D341Med (cell line): Measurements from ENCODE around the gene UBXN2A.

Experiments
- DNase-seq: peaks from one replicate; pipeline ENCODE4 v3.0.0; 2012; ENCODE audit warnings: low spot score

UBXN2A gene, protein sequence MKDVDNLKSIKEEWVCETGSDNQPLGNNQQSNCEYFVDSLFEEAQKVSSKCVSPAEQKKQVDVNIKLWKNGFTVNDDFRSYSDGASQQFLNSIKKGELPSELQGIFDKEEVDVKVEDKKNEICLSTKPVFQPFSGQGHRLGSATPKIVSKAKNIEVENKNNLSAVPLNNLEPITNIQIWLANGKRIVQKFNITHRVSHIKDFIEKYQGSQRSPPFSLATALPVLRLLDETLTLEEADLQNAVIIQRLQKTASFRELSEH

DNA sequence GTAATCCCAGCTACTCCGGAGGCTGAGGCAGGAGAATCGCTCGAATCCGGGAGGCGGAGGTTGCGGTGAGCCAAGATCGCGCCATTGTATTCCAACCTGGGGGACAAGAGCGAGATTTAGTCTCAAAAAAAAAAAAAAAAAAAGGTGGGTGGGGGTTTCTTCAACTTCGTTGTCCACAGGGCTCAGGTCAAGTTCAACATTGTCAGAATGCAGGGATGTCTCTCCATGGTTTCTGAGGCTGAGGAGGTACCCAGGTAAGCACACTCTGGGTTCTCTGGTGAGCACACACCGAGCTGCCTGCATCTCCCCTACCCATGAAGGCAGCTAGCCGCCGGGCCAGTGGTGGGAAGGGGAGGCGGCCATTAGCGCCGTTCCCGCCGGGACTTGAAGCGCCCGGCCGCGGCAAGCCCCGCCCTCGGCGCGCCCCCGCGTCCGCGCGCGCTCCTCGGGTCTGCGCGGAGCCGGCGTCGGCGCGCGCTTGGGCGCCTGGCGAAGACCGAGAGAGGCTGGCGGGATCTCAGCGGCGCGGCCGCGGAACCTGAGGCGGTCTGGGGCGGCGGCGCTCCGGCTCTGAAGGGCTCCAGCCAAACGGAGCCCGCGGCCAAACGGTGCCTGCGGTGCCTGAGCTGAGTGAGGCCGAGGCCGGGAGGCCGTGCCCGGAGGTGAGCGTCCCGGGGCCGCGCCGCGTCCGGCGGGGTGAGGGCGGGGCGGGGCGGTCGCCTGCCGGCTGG is at the start of gene UBXN2A:
TSS of gene UBXN2A (plus strand) at position 477 of the 731 bp plus-strand sequence. CDS start 17,852 bp downstream, outside the sequence.
- DNase-seq, result peak; percentile 94

DNA sequence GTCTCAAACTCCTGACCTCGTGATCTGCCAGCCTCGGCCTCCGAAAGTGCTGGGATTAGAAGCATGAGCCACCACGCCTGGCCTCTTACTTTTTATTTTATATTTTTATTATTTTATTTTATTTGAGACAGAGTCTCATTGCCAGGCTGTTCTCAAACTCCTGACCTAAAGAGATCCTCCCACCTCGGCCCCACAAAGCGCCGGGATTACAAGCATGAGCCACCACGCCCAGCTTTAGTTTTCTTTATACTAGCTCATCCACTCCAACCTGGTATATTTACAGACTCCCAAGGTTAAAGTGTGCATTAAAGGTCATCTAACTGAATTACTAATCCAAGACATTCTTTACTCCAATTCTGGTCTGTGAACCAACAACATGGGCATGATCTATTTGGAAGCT is 40.1 kb upstream of the UBXN2A start:
- DNase-seq, result no peak

DNA sequence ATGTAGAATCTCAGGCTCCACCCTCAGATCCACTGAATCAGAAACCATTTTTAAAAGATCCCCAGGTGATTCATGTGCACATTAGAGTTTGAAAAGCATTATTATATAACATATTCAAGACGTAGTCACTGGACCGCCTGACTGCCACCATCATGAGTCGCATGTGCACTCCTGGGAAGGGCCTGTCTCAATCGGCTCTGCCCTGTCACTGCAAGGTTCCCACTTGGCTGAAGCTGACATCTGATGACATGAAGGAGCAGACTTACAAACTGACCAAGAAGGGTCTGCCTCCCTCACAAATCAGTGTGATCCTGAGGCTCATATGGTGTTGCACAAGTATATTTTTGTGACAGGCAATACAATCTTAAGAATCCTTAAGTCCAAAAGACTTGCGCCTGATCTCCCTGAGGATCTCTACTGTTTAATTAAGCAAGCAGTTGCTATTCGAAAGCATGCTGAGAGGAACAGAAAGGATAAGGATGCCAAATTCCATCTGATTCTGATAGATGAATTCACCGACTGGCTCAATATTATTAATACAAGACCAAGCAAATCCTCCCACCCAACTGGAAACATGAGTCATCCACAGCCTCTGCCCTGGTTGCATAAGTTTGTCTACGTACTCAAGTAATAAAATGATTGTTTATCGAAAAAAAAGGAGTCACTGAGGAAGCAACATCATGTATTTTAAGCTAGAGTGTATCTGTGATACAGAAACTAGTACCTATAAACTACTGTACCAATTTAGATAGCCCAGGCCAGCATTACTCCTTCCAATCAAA is 39.5 kb upstream of the UBXN2A start:
- peak; percentile 26 for DNase-seq

DNA sequence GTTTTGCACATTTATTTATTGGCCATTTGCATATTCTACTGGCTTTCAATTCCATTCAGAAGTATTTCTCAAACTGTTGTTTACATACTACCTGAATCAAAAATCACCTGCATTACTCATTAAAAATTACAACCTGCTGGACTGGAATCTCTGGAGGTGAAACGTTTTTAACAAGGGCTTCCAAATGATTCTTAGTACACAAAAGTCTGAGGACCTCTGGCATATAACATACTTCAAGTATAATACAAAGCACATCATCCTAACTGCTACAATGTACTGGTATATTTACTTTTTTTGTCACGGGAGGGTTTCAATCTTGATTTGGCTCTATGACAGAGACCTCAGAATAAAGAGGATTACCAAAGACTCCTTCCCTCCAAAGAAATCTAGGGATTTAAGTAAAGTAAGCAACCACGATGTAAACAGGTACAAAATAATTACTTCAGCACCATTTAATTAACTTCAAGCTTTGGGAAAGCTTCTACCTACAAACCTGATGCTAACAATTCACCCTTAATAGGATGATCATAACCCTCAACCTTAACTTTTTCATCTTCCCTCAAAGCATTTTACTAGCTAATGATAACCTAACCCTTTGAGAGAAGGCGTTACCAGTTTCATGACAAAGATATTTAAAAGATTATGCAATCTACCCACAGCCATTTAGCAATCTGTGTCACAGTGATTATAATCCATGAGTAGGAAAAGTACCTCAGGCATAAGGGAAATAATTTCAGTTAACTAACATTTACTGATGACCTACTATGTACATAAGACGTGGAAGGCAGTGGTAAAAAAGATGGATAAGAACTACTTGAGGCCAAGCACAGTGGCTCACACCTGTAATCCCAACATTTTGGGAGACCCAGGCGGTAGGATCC is 38.1 kb upstream of the UBXN2A start:
- DNase-seq, result peak; percentile 25

DNA sequence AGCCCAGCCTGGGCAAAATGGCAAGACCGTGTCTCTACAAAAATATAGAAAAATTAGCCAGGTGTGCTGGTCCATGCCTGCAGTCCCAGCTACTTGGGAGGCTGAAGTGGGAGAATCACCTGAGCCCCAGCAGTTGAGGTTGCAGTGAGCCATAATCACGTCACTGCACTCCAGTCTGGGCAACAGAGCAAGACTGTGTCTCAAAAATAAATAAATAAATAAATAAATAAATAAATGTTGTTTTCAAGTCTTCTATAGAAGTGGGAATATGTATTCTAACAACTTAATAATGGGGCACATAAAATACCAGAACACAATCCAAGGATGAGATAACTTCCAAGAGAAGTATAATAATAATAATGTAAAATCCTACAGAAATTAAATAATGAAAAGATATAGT is 37.2 kb upstream of the UBXN2A start:
- no peak for DNase-seq

DNA sequence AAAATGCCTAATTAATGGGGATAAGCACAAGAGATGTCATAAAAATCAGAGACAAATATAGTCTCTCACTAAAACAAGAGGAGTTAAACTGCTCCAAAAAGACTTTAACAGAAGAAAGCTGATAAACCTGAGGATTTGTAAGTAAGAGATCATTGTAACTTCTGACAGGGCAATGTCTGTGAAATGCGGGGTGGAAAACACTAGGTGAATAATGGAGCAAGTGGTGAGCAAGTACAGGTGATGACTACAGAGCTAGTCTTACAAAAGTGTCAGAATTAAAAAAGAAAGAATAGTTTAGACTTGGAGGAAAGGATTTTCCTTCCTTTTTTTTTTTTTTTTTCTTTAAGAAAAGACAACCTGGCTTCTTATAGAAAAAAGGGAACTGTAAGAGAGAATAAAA is 36.0 kb upstream of the UBXN2A start:
- DNase-seq, result no peak

DNA sequence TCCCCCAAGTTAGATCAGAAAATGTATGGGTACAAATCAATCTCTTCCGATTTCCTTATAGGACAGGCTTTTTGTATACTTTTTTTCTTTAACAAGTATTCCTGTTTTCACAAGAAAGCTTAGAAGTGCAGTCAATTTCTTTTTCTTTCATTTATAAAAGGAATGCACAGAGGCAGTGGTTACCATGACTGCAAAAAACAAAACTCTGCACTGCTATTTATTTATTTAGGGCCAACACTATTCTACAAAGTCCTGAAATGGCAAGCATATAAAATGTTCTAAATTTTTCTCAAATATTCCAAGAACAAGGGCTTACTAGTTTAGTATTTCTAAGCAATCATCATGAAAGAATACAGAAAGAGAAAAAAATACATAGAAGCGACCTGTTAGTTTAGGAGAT is 35.6 kb upstream of the UBXN2A start:
- DNase-seq, result no peak

DNA sequence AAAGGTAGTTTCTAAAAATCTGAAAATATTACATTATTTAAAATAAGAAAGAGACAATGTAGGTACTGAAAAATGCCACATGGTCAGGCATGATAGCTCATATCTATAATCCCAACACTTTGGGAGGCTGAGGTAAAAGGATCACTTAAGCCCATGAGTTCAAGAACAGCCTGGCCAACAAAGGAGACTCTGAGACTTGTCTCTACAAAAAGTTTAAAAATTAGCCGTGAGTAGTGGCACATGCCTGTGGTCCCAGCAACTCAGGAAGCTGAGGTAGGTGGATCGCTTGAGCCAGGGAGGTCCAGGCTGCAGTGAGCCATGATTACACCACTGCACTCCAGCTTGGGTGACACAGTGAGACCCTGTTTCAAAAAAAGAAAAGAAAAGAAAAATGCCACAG is 35.1 kb upstream of the UBXN2A start:
- DNase-seq, result no peak

DNA sequence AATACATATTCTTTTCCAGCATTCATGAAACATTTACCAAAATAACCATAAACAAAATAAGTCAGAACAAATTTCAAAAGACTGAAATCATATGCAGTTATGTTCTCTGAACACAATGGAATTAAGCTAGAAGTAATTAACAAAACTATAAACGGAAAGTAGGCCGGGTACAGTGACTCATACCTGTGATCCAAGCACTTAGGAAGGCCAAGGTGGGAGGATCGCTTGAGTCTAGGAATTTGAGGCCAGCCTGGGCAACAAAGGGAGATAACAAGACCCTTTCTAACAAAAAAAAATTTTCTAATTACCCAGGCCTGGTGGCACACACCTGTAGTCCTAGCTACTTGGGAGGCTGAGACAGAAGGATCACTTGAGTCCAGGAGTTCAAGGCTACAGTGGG is 28.2 kb upstream of the UBXN2A start:
- DNase-seq, result no peak

DNA sequence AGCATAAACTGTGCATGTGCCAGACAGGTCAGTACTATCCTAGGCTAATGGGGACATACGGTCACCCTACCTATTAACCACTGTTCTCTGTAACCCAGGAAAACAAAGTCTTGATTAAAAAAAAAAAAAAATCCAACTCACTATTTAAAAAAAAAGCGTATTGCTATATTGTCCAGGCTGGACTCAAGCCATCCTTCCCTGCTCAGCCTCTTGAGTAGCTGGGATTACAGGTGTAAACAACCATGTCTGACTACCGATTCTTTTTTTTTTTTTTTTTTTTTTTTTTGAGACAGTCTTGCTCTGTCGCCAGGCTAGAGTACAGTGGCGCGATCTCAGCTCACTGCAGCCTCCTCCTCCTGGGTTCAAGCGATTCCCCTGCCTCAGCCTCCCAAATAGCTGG is 24.9 kb upstream of the UBXN2A start:
- DNase-seq, result no peak

DNA sequence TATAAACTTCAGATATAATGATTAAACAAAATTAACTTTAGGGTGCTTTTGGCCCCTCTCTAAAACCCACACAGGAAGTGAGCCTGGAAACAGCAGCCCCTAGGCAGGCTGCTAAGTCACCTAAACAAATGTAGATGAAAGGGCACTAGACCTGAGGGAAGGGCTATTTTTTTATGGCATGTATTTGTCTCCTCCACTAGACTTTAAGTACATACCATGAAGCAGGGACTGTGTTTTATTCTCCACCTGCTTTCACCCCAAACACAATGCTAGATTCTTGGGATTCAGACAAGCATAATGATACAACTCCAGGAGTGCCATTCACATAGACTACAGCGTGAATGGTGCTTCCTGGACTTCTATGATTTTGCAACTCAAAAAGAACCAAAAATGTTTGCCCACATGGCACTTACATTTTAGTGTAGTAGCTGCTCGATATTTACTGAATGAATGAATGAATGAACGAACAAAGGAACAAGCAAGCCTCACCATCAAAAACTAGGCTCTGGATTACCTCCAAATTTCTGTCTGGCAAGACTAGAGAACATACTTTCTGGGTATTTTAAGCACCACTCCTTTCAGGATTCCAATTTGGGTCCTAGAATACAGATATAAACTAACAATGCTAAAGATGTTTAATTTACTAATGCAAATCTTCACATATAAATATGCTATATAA is 23.4 kb upstream of the UBXN2A start:
- no peak for DNase-seq

DNA sequence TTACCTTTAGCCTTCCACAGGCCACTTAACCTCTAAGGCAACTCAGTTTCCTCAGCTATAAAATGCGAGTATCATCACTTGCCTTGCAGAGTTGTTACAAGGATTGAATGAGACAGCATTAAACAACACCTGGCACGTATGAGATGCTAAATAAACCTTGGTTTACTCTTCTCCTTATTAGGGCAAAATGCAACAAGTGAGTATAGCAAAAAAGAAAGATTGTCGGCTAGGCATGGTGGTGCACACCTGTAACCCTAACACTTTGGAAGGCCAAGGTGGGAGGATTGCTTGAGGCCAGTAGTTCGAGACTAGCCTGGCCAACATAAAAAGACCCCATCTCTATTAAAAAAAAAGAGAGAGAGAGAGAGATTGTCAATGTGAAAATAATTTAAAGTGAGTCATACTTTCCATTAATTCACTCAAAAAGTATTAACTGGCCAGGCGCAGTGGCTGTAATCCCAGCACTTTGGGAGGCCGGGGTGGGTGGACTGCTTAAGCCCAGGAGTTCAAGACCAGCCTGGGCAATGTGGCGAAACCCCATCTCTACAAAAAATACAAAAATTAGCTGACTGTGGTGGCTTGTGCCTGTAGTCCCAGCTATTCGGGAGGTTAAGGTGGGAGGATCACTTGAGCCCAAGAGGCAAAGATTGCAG is 21.3 kb upstream of the UBXN2A start:
- no peak for DNase-seq

DNA sequence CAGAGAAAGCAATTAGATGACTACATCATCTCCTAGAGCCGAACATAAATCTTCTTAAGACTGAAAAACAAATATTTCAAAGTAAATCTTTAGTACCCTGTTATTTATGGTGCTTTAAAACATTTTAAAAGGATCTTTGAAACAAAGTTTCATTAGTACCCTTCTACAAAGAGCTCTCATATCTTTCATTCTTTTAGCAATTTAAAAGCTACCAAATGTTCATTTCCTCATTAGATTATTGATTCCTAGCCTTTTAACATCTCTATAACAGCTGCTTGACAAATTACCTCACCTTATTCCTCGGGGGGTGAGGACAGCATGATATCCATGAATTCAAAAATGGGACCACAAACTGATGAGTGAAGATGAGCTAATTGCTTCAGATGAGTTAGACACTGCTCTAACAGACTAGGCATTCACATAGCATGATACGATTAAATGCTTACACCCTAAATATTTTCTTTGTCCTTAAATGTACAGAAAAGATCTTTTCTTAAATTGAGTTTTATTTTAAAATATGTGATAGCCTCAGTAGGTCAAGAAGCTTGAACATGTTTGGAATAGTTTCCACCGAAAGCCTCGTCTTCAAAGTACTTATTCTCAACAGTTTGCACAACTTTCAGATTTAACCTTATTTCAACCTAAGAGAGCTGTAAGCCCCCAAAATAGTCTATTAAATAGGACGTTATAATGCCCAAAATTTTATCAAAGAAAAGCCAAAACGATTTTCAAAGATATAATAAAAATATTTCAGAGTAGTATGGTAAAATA is 15.5 kb upstream of the UBXN2A start:
- no peak for DNase-seq

DNA sequence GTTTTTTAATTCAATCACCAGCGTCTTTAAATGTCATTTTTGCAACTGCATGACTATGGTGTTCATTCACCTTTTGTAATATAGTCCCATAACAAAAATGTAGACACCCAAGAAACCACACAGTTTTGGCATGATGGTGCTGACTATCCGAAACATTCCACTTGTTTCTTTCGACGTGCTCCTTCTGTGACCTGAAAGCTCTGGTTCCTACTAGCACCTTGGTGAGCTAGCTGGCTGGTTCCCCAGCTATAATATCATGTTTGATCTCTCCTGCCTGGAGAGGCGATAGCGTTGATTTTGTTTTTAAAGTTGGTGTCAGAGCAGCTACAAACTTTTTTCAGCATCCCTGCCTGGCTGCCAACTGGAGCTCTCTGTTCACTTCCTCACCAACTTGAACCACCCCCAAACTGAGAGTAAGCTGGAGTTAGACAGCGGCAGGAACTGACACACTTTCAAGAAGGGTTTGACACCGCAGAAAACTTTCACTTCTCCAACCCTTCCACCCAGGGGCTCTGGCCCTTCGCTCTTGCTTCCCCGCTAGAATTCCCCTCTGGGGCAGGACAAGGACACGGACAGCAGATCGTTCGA is 14.5 kb upstream of the UBXN2A start:
- no peak for DNase-seq

DNA sequence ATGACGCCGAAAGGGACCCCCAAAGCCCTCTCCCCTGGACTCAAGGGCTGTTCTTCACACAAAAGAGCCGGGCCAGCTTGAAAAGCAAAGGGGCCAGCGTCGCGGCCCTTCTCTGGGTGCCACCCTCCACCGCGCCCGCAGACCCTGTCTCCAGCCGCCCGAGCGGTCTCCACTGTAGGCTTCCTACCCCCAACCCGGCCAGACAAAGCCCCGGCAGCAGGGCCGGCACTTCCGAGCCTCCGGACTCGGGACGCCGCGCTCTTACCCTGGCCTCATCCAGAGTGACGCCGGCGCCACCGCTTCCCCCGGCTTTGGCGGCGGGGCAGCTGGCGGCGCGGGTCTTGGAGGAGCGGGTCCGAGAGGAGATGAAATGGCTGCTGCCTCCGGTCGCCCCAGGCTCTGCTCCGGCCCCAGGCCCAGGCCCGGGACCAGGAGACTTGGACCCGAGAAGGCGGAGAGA is 13.9 kb upstream of the UBXN2A start:
- peak; percentile 68 for DNase-seq

DNA sequence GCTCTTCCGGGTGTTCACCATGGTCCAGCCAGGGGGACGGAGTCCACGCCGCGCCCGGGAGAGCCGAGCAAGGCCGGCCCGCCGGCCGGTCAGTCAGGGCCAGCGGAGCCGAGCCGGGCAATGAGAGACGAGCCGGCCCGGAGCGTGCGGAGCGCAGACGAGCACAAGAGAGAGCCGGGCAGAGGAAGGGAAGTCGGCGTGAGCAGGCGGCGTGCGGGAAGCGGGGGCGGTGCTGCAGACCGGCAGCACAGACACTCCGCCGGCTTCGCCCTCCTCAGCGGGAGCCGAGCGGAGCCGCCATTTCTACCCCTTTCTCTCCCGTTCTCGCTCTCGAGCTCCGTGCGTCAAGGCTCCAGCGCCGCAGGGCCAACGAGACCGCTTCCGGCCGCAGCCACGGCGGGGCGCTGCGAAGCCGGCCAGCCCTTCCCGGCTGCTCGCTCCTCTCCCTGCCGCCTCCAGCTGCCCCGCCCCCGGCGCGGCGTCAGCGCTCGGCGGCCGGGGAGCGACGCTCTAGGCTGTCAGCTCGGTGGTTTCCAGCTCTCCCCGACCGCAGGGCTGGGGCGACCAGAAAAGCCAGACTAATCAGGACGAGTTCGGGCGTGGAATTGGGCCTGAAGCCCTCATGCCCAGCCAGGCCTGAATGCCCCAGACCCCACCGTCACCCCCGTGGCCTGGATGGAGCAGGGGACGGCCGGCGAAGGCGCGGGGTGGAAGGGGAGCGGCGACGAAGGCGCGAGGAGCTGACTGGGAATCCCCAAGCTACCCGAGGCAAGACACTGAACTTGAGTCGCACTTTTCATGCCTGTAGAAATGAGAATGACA is 13.3 kb upstream of the UBXN2A start, which contains the start of gene ATAD2B:
TSS of gene ATAD2B (minus strand) at position 374 of the 822 bp plus-strand sequence. CDS start at position 21, 353 bp downstream.
- peak; percentile 96 for DNase-seq

DNA sequence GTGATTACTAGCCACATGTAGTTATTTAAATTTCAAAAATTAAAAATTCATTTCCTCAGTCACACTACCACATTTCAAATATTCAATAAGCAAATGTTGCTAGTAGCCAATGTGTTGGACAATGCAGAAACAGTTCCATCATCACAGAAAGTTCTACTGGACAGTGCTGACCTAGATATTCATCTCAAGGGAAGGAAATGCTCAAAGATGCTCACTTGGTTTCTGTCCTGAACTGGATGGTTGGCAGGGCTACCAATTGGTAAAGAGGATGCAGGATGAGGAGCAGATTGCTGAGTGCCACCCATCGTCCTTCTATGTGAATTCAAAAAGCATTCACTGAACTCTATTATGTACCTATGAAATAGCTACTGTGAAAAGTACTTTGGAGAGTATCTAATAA is 6.0 kb upstream of the UBXN2A start:
- DNase-seq, result no peak
